Parathyroid adenoma (tissue), 2 donors: ENCODE results near the gene CXCR6.

ENCODE experiments used
- H2AFZ ChIP-seq: fragments of 300-600 bp; sonication (generic); one replicate; pipeline ENCODE4 v1.7.0; 2017; ENCODE audit warnings: antibody characterized with exemption, mild to moderate bottlenecking
- H3K27ac ChIP-seq: fragments of 300-600 bp; sonication (generic); one replicate; pipeline ENCODE4 v1.7.0; 2017
- H3K27me3 ChIP-seq: fragments of 300-600 bp; sonication (generic); one replicate; pipeline ENCODE4 v1.7.0; 2017; ENCODE audit warnings: low read length; ENCODE audit not compliant: control insufficient read depth, insufficient read depth
- H3K36me3 ChIP-seq: fragments of 300-600 bp; sonication (generic); one replicate; pipeline ENCODE4 v1.7.0; 2017; ENCODE audit warnings: low read length; ENCODE audit not compliant: control insufficient read depth, insufficient read depth
- H3K4me1 ChIP-seq: fragments of 300-600 bp; sonication (generic); one replicate; pipeline ENCODE4 v1.7.0; 2017; ENCODE audit warnings: control low read depth
- H3K4me2 ChIP-seq: fragments of 300-600 bp; sonication (generic); one replicate; pipeline ENCODE4 v1.7.0; 2017; ENCODE audit warnings: low read length
- H3K4me3 ChIP-seq: fragments of 300-600 bp; sonication (generic); one replicate; pipeline ENCODE4 v1.7.0; 2017; ENCODE audit warnings: low read depth, low read length
- H3K79me2 ChIP-seq: fragments of 300-600 bp; sonication (generic); one replicate; pipeline ENCODE4 v1.7.0; 2017; ENCODE audit warnings: control low read depth
- H3K9ac ChIP-seq: fragments of 300-600 bp; sonication (generic); one replicate; pipeline ENCODE4 v1.7.0; 2017; ENCODE audit warnings: mild to moderate bottlenecking
- H3K9me3 ChIP-seq: fragments of 300-600 bp; sonication (generic); one replicate; pipeline ENCODE4 v1.7.0; 2017; ENCODE audit warnings: low read length; ENCODE audit not compliant: control insufficient read depth
- CTCF ChIP-seq: fragments of 300-600 bp; sonication (generic); IDR thresholded peaks from one replicate; pipeline ENCODE4 v1.7.0; 2017; ENCODE audit warnings: antibody characterized with exemption, mild to moderate bottlenecking
- donor health status: primary hyperparathyroidism.

CXCR6 gene

GRCh38 chr3:45968149-45968548 lies 24.9 kb downstream of the CXCR6 start:
- Histone ChIP-seq H3K36me3 (no peaks in the 10 kb centered on the region), H3K27me3 (no peaks in the 10 kb centered on the region), H3K9me3 (no peaks in the 10 kb centered on the region), H3K4me3 (no peak overlapping the region), H3K4me2 (no peak overlapping the region), H3K79me2 (no peaks in the 10 kb centered on the region), H3K9ac (no peak overlapping the region), H3K4me1 (no peaks in the 10 kb centered on the region), H2AFZ (no peak overlapping the region), H3K27ac (no peak overlapping the region)
- TF ChIP-seq CTCF = no peak

GRCh38 chr3:45968706-45969105 lies 25.4 kb downstream of the CXCR6 start:
- Histone ChIP-seq H3K9ac (no peak overlapping the region), H3K4me3 (no peak overlapping the region), H3K79me2 (no peaks in the 10 kb centered on the region), H3K36me3 (no peaks in the 10 kb centered on the region), H3K9me3 (no peaks in the 10 kb centered on the region), H3K4me1 (no peaks in the 10 kb centered on the region), H3K4me2 (no peak overlapping the region), H2AFZ (no peak overlapping the region), H3K27me3 (no peaks in the 10 kb centered on the region), H3K27ac (no peak overlapping the region)
- TF ChIP-seq CTCF = no peak

- Histone ChIP-seq H3K4me2 (no peak overlapping the region), H3K9ac (no peak overlapping the region), H2AFZ (no peak overlapping the region), H3K79me2 (no peaks in the 10 kb centered on the region), H3K36me3 (no peaks in the 10 kb centered on the region), H3K27ac (no peak overlapping the region), H3K27me3 (no peaks in the 10 kb centered on the region), H3K4me1 (no peaks in the 10 kb centered on the region), H3K4me3 (no peak overlapping the region), H3K9me3 (no peaks in the 10 kb centered on the region)
- TF ChIP-seq CTCF = no peak
These were observed 25.9 kb downstream of the CXCR6 start for GRCh38 chr3:45969116-45969515.

GRCh38 chr3:45969953-45970352 lies 26.7 kb downstream of the CXCR6 start:
- Histone ChIP-seq H3K79me2 (no peaks in the 10 kb centered on the region), H2AFZ (no peak overlapping the region), H3K27me3 (no peaks in the 10 kb centered on the region), H3K4me3 (no peak overlapping the region), H3K36me3 (no peaks in the 10 kb centered on the region), H3K9me3 (no peaks in the 10 kb centered on the region), H3K9ac (no peak overlapping the region), H3K27ac (no peak overlapping the region), H3K4me2 (no peak overlapping the region), H3K4me1 (no peaks in the 10 kb centered on the region)
- no peak for TF ChIP-seq CTCF

- no peak overlapping the region for H2AFZ ChIP-seq
- no peaks in the 10 kb centered on the region for H3K79me2 ChIP-seq
- no peak overlapping the region for H3K27ac ChIP-seq
- H3K4me3 ChIP-seq = no peak overlapping the region
- H3K9me3 ChIP-seq = no peaks in the 10 kb centered on the region
- no peak for TF ChIP-seq CTCF
- no peak overlapping the region for H3K9ac ChIP-seq
- H3K27me3 ChIP-seq = no peaks in the 10 kb centered on the region
- no peaks in the 10 kb centered on the region for H3K36me3 ChIP-seq
- H3K4me1 ChIP-seq = no peaks in the 10 kb centered on the region
- no peak overlapping the region for H3K4me2 ChIP-seq
These were observed 29.5 kb downstream of the CXCR6 start for GRCh38 chr3:45972534-45973402.
